NOMO-1 (cell line): Measurements from ENCODE around the gene GNB1.
A peak's percentile ranks its signal among the peaks of the same experiment; 100 is the strongest.
"Not testable (repeated sequence)": the region's sequence is repeated elsewhere in the genome, so short reads cannot be mapped to it uniquely, and the experiment has no call there.

Experiments
- DNase-seq, 2 experiments: peaks; one replicate each; lab custom pipeline; 2025; ENCODE audit not compliant: unreplicated experiment in 2 of 2; lab: John Stamatoyannopoulos, UW

The GNB1 gene

DNA sequence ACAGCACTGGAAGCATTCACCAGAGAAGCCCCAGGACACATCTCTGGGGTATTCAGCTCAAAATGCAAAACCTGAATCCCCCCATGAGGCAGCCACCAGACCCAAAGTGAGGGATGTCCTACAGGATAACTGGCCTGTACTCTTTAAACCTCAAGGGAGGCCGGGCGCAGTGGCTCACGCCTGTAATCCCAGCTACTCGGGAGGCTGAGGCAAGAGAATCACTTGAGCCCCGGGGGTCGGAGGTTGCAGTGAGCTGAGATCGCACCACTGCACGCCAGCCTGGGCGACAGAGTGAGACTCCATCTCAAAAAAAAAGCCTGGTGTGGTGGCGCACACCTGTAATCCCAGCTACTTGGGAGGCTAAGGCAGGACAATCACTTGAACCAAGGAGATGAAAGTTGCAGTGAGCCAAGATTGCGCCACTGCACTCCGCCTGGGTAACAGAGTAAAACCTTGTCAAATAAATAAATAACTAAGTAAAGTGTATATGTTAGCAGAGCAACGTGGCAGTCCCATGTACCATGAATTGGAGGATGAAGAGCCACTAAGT lies 29.1 kb downstream of the GNB1 start:
- not testable (repeated sequence) for DNase-seq

DNA sequence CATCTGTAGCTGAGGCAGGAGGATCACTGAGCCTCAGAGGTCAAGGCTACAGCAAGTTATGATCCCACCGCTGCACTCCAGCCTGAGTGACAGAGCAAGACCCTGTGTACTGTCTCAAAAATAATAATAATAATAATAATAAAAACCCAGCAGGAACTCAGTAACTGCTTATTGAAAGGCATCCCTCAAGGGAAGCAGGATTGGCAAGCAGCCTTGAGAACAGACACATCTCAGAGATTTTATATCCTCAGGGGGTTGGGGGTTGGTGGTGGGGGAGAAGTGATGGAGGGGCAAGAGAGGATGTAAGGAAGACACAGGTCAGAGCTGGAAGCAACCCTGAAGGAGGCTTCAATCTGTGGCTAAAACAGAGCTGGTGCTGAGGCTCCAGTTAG lies 29.6 kb downstream of the GNB1 start:
- no peak for DNase-seq

DNA sequence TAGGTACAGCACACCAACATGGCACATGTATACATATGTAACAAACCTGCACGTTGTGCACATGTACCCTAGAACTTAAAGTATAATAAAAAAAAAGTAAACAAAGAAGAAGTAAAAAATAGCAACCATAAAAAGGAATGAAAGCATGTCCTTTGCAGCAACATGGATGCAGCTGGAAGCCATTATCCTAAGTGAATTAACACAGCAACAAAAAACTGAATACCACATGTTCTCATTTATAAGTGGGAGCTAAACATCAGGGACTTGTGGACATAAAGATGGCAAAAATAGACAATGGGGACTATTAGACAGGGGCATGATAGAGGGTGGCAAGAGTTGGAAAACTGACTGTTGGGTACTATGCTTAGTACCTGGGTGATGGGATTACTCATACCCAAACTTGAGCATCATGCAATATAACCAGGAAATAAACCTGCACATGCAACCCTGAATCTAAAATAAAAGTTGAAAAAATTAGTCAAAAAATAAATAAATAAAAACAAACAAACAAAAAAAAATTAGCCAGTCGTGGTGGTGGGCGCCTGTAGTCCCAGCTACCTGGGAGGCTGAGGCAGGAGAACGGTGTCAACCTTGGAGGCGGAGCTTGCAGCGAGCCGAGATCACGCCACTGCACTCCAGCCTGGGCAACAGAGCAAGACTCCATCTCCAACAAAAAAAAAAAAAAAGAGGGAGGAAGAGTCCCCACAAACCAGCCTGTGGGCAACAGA lies 30.8 kb downstream of the GNB1 start:
- not testable (repeated sequence) for DNase-seq

DNA sequence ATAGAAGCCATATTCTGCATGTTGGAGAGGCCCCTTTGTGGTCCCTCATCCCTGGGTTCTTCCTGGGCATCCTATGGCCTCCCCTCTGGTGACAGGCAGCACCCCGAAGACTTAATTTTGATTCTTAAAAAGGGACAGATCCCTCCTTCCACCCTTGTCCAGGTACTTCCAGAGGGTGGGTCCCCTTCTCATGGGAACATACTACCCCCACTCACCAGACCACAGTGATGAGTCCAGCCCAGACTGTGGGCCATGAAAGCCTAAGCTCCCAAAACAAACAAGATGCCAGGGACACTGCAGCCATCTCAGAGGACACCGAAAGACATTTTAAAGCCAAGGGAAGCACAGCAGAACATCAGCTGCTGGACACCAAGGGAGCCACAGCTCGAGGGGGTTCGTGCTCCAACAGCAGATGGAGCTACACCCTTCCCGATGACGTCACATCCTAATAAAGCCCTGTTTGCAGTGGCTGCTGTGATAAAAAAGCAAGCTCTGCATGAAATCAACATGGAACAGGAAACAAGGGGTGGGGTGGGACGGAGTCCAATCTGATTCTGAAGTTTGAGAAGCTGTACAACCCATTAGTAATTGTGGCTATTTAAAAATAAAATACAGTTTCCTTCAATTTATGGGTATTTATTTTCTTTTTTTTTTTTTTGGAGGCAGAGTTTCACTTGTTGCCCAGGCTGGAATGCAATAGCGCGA lies 32.4 kb downstream of the GNB1 start:
- DNase-seq, result no peak

DNA sequence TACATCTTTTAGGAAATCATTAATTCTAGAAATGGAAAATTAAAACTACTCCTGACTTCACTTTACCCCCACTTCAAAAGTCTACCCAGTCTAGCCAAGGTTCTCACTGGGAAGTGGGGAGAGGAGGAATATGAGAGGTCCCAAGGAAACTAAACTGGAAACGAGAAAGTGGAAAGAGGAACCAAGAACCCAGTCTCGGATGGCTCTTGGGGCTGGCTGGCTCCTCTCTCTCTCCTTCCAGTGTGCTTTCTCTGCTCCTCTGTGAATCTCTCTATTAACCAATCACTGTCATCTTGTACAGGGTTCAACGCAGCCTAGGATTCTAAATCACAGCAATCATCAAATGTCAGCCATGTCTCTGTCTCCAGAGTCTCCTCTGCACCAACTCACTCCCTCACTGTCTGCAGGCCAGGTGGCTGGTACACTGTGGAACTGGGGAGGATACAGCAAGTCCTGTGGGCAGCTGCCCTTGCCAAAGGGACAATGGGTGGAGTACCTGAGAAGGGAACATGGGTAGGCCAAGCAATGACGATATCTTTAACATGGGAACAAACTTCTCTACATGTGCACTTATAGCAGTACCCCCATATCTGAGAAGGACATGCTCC lies 33.7 kb downstream of the GNB1 start:
- peak in 1 of 2 experiments; percentile 10 for DNase-seq

DNA sequence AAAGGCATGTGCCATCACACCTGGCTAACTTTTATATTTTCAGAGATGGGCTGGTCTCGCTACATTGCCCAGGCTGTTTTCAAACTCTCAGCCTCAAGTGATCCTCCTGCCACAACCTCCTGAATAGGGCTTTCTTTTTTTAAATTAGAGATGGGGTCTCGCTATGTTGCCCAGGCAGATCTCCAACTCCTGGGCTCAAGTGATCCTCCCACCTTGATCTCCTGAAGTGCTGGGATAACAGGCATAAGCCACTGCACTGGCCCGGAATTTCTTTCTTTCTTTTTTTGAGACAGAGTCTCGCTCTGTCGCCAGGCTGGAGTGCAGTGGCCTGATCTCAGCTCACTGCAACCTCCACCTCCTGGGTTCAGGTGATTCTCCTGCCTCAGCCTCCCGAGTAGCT lies 34.7 kb downstream of the GNB1 start:
- DNase-seq, result not testable (repeated sequence)

DNA sequence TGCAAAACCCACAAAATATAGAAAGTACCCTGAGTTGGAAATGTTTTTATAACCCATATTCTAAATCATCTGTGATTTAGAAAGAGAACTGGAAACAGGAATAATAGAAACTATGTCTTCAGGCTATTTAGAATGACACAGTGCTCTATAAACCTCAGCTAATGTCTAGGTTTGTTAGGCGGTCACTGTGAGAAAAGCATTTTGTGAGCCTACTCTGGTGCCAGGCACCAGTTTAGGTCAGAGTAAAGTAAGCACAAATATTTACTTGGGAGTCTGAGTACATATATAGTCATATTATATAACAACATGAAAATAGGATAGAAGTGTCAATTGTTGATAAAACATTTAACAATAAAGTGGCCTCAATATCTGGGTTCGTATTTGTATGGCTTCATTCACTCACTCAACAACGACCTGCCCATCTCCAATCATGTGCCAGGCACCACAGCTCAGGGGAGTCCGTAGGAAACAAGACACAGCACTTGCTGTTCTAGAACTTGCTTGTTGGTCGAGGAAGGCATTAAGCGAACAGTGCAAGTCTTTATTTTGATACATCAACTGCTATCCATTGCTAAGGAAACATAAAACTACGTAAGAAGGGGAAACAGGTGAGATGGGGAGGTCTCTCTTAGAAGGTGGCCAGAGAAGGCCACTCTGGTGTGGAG lies 37.2 kb downstream of the GNB1 start:
- DNase-seq, result no peak

DNA sequence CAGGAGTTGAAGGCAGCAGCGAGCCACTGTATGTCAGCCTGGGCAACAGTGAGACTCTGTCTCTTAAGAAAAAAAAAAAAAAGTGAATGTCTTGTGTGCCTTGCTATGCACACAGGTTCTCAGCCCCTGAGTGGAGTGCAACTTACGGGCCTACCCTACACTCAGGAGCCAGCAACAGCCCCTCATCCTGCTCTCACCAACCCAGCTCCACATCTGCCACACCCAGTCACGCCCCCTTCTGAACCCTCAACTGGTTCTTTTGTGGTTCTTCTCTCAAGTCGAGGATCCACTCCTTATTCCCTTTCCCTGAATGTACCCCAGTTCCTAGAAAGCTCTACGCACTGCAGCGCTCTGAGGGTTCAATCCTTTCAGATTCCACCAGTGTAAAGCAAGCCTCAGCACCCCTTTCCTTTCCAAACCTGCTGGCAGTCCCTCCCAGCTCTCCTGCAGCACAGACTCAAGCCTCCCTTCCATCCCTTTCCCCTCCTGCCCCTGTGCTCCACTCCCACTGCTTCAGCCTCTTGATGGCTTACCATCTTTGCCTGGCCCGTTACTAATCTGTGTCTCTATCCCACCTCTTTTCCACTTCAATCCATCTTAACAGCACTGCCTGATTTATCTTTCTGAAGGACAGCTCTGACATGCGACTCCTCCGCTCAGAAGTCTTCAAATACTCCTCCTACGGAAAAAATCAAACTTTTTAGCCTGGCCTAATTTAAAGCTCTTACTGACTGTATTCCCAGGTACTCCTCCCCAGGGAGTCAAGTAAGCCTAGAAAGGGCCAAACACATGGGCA lies 38.1 kb downstream of the GNB1 start:
- no peak for DNase-seq

DNA sequence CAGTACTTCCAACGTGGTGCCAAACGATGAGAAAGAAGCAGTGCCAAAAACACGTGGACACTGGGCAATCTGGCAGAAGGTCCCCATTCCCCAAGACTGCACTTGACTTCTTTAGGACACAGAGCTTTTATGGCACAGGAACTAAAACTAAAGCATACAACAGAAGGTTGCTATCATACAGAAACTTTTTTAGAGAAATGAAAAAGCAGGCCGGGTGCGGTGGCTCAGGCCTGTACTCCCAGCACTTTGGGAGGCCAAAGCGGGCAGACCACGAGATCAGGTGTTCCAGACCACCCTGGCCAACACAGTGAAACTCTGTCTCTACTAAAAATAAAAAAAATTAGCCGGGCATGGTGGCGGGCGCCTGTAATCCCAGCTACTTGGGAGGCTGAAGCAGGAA lies 43.0 kb downstream of the GNB1 start:
- DNase-seq, result no peak

DNA sequence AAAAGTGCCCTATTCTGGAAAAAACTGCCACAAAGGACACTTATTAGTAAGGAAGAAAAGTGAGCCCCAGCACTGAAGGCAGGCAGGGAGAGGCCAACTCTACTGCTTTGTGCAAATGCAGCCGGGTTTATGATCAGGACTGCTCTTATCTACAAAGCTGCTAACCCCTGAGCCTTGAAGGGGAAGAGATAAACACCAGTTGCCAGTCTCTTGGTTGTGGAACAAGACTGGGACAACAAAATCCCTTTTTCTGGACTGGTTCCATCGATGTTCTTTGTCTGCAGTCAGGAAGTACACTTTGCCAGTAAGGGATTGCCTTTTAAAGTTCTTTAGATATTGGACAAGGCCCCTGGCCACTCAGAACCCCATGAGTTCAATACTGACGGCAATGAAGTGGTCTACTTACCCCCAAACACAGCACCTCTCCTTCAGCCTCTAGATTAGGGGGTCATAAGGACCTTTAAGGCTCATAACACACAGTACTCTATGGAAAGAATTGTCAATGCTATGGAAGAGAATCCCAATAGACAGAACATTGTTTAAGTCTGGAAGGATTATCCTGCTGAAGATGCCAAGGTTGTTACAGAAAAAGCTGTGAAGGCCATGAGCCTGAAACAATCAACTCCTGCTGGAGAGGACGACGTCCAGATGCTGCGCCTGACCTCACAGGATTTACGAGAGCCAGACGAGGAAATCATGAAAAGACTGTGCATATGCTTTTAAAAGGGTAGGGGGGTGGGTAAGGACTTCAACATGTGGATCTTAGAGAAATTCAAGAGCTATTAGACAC lies 43.6 kb downstream of the GNB1 start:
- no peak for DNase-seq

DNA sequence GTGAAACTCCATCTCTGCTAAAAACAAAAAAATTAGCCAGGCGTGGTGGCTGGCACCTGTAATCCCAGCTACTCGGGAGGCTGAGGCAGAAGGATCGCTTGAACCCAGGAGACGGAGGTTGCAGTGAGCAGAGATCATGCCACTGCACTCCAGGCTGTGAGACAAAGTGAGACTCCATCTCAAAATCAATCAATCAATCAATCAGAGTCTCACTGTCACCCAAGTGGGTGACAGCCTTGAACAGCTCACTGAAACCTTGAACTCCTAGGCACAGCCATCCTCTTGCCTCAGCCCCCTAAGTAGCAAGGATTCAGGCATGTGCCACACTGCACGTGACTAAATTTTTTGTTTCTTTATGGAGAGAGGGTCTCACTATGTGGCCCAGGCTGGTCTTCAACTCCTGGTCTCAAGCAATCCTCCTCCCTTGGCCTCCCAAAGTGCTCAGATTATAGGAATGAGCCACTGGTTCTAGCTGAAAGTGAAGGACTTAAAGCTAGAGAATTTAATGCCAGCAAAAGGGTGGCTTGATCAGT lies 44.4 kb downstream of the GNB1 start:
- DNase-seq, result no peak

DNA sequence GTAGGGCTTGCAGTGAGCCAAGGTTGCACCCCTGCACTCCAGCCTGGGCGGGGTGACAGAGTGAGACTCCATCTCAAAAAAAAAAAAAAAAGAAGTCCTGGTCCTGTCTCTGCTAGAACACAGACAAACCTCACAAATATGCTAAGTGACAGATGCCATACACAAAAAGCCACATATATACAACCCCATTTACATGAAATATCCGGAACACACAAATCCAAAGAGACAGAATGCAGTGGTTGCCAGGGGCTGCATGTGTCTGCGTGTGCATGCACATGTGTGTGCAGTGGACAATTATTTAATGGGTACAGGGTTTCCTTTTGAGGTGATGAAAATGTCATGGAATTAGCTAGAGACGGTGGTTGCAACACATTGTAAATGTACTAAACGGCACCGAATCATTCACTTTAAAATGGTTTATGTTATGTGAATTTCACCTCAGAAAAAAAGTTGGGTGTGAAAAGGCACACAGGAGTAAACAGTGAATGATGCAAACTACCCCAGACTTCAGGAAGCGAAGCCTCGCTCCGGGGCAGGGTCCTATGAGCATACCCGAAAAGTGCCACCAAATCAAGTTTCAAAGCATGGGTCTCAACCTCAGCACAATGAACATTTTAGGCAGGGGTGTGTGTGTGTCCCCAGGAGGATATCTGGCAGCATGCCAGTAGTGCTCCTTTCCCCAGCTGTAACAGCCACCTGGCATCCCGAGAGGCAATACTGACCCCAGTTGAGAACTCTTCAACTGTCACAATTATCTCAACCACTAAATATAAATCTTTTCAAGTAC lies 48.3 kb downstream of the GNB1 start:
- DNase-seq, result no peak

DNA sequence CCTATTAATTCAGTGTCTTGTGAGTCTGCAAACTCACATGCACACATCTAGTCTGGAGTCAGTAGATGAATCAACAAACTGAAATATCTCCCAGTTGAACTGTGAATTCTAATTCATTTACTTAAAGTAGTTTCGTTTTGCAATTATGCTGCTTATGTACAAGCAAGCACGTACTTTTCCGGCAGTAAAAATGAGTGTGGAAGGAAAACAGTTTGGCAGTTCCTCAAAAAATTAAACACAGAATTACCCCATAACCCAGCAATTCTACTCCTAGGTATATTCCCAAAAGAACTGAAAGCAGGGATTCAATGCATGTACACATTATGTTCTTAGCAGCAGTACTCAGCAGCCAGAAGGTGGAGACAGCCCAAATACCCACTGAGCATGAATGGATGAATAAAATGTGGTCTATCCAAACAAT lies 49.3 kb downstream of the GNB1 start:
- DNase-seq, result peak in 1 of 2 experiments; percentile 51

DNA sequence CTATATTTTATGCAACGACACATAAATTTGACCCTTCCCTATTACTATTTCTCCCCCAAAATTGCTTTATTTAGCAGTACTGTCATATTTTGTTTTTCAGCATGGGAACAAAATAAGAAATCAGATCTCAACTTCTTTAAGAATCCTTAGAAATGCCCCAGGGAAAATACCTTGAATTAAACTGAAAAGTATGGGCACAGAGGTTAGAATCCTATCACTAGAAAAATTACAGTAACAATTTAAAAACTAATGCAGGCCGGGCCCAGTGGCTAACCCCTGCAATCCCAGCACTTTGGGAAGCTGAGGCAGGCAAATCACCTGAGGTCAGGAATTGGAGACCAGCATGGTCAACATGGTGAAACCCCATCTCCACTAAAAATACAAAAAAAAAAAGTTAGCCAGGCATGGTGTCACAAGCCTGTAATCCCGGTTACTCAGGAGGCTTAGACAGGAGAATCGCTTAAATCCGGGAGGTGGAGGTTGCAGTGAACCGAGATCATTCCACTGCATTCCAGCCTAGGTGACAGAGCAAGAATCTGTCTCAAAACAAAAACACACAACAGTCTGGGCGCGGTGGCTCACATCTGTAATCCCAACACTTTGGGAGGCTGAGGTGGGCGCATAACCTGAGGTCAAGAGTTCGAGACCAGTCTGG lies 51.4 kb downstream of the GNB1 start:
- no peak for DNase-seq

DNA sequence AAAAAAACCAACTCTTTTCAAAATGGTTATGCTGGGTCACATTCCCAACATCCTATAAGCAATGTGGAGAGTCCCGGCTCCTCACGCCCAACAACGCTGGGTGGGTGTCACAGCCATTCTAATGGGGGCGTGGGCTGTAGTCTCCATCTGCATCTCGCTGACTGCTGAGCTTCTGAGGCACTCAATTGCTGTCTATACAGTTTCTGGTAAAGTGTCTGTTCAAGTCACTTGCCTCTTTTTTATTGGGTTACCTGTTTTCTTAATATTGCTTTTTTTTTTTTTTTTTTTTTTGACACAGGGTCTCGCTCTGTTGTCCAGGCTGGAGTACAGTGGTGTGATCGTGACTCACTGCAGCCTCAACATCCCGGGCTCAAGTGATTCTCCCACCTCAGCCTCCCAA lies 54.8 kb downstream of the GNB1 start:
- DNase-seq, result no peak

DNA sequence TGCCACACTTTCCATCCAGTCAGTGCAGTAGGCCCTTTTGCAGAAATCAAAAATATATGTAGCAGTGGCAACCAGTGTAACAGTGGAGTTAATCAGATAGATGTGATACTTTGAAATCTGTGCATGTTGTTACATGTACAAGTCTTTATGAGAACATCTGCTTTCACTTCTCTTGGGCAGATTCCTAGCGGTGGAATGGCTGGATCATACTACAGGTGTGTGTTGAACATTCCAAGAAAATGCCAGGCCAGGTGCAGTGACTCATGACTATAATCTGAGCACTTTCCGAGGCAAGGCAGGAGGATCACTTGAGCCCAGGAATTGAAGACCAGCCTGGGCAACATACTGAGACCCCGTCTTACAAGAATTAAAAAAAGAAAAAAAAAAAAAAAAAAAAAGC lies 55.3 kb downstream of the GNB1 start:
- DNase-seq, result no peak

DNA sequence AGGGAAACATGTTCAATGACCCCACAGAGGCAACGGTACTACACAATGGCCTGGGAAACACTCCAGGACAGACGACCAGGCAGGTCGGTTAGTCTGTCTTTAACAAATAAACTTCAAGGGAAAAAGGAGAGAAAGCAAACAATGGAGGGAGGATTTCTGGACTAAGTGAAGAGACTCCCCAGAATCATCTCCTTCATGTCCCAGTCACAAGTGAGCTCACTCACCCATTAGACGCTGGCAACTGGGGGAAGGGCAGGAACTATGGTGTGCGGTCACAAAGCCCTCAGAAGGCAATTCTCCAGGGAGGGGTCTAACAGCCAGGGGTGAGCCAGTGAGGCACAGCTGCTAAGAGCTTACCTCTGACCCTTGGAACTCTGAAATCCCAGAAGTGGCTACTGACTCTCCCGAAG lies 57.0 kb downstream of the GNB1 start:
- no peak for DNase-seq

DNA sequence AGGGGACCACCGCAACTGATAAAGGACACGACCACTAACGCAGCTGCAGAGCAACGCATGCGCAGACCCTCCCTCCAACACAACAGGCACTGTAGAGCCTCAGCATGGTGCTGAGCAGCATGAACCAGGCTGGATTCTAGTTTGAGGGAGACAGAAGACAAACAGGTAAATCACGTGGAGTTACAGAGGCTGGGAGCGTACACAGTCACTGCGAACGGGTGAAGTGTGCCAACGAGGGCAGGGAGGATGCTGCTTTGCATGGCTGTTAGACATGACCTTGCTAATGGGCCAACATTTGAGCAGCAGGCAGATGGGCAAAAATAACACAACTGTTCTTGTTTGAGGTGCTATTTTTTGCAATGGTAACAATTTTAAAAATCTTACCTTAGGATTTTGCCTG lies 57.4 kb downstream of the GNB1 start:
- no peak for DNase-seq
